HCT116 (cell line): ENCODE data around the gene CFAP97D2. TPM values are rescaled to one million over a fixed set of nuclear protein-coding genes. Genes with fewer than 3 reads are reported as not detected.

Experiments used
- ATAC-seq: fragments of 200-7000 bp; cut with Tn5 transposase; 2 replicates; pipeline ENCODE4 v1.9.1; 2020; ENCODE audit warnings: mild to moderate bottlenecking, moderate library complexity
- BruUV-seq: library from RNA; stranded (reverse); fragments of 400-500 nt; replicated peaks from 2 replicates; lab custom pipeline; 2021; lab: Mats Ljungman, UMichigan
- CTCF ChIA-PET: fragments of 300-600 bp; sonication (Branson Sonifier 250); formaldehyde crosslinking; loops from one replicate; lab custom pipeline; 2021; ENCODE audit warnings: antibody characterized with exemption; lab: Charles Lee
- POLR2A ChIA-PET: fragments of 300-600, 350-600 bp; sonication (Branson Sonifier 250); formaldehyde crosslinking; loops from one replicate; lab custom pipeline; 2021; ENCODE audit warnings: antibody characterized with exemption; lab: Charles Lee
- RAD21 ChIA-PET, 2 experiments: fragments of 300-600 bp; sonication (Branson Sonifier 250); formaldehyde crosslinking; loops; one replicate each; lab custom pipeline; 2023; ENCODE audit warnings: low total read pairs in 2 of 2; ENCODE audit not compliant: uncharacterized antibody in 2 of 2, unreplicated experiment in 2 of 2, low non-redundant PET in 1 of 2; lab: Charles Lee
- DNase-seq: peaks from one replicate; pipeline ENCODE4 v3.0.0-alpha.2; 2010; ENCODE audit warnings: low read depth, low spot score
- H2AFZ ChIP-seq: fragments of 200-600 bp; shearing (Covaris generic), sonication (generic); 2 replicates; pipeline ENCODE4 v1.6.1; 2017; ENCODE audit warnings: low read depth, mixed run types, mixed read lengths, antibody characterized with exemption, low read length; ENCODE audit not compliant: poor library complexity, severe bottlenecking
- H3K27ac ChIP-seq: 2 replicates; pipeline ENCODE4 v1.5.1; 2012; ENCODE audit warnings: low read depth, low read length
- H3K27me3 ChIP-seq: fragments of 200-600 bp; sonication (generic); 2 replicates; pipeline ENCODE4 v1.6.1; 2016; ENCODE audit warnings: mixed run types, low read length, mixed read lengths; ENCODE audit not compliant: insufficient read depth
- H3K36me3 ChIP-seq, 2 experiments: fragments of 200-500 bp in 1 of 2; fragments of 200-600 bp in 1 of 2; sonication (Bioruptor generic) in 1 of 2; sonication (generic) in 1 of 2; 2 replicates each; pipeline versions ENCODE4 v1.5.1 to v1.6.1; 2014 to 2016; ENCODE audit warnings: low read length in 2 of 2, inconsistent platforms in 1 of 2, mixed read lengths in 1 of 2, mixed run types in 1 of 2; ENCODE audit not compliant: insufficient read depth in 2 of 2, control insufficient read depth in 1 of 2
- H3K4me1 ChIP-seq, 2 experiments: fragments of 200-600 bp in 1 of 2; sonication (generic) in 1 of 2; 2 replicates each; pipeline versions ENCODE4 v1.5.1 to v1.6.1; 2012 to 2017; ENCODE audit warnings: low read length in 2 of 2, inconsistent platforms in 1 of 2, mild to moderate bottlenecking in 1 of 2, mixed read lengths in 1 of 2, mixed run types in 1 of 2, moderate library complexity in 1 of 2; ENCODE audit not compliant: insufficient read depth in 2 of 2, control insufficient read depth in 1 of 2
- H3K4me2 ChIP-seq: fragments of 200-600 bp; sonication (generic); 2 replicates; pipeline ENCODE4 v1.6.1; 2017; ENCODE audit warnings: mixed run types, low read length, mixed read lengths
- H3K4me3 ChIP-seq, 2 experiments: fragments of 200-600 bp in 1 of 2; sonication (generic) in 1 of 2; replicated peaks in 1 of 2; 2 replicates each; pipeline ENCODE4 v1.5.1; 2011 to 2016; ENCODE audit warnings: low read length in 2 of 2, control low read depth in 1 of 2, low read depth in 1 of 2, mild to moderate bottlenecking in 1 of 2, mixed read lengths in 1 of 2, mixed run types in 1 of 2
- H3K79me2 ChIP-seq: fragments of 200-600 bp; sonication (generic); 2 replicates; pipeline ENCODE4 v1.6.1; 2017; ENCODE audit warnings: mild to moderate bottlenecking, mixed run types, low read length, moderate library complexity, mixed read lengths; ENCODE audit not compliant: insufficient read depth
- H3K9ac ChIP-seq: fragments of 200-600 bp; sonication (generic); 2 replicates; pipeline ENCODE4 v1.6.1; 2016; ENCODE audit warnings: low read length, mixed read lengths
- H3K9me2 ChIP-seq: fragments of 200-600 bp; sonication (generic), shearing (Covaris generic); 2 replicates; pipeline ENCODE4 v1.6.1; 2017; ENCODE audit warnings: mixed run types, mild to moderate bottlenecking, moderate library complexity; ENCODE audit not compliant: insufficient read depth
- H3K9me3 ChIP-seq, 2 experiments: fragments of 200-500 bp in 1 of 2; fragments of 200-600 bp in 1 of 2; sonication (Bioruptor generic) in 1 of 2; sonication (generic) in 1 of 2; 2 replicates each; pipeline ENCODE4 v1.6.1; 2014 to 2017; ENCODE audit warnings: low read length in 2 of 2, mixed read lengths in 2 of 2, inconsistent platforms in 1 of 2, low read depth in 1 of 2, mild to moderate bottlenecking in 1 of 2, mixed run types in 1 of 2, moderate library complexity in 1 of 2; ENCODE audit not compliant: control insufficient read depth in 1 of 2, insufficient read depth in 1 of 2
- H4K20me1 ChIP-seq: fragments of 200-600 bp; sonication (generic), shearing (Covaris generic); 2 replicates; pipeline ENCODE4 v1.6.1; 2017; ENCODE audit warnings: mixed run types, mild to moderate bottlenecking, moderate library complexity; ENCODE audit not compliant: insufficient read depth
- CEBPB ChIP-seq: IDR thresholded peaks from 2 replicates; pipeline ENCODE4 v1.6.1; 2012; ENCODE audit warnings: low read depth
- EGR1 ChIP-seq: IDR thresholded peaks from 2 replicates; pipeline ENCODE4 v1.6.1; 2012; ENCODE audit warnings: low read depth
- POLR2A ChIP-seq: IDR thresholded peaks from 2 replicates; pipeline ENCODE4 v1.7.0; 2011; ENCODE audit warnings: borderline replicate concordance; ENCODE audit not compliant: insufficient read depth, insufficient read length; ENCODE audit errors: extremely low read depth
- RAD21 ChIP-seq: IDR thresholded peaks from 2 replicates; pipeline ENCODE4 v1.6.1; 2012; ENCODE audit warnings: low read depth, mild to moderate bottlenecking
- SIN3A ChIP-seq: IDR thresholded peaks from 2 replicates; pipeline ENCODE4 v1.6.1; 2012; ENCODE audit warnings: low read depth
- SP1 ChIP-seq: IDR thresholded peaks from 2 replicates; pipeline ENCODE4 v1.6.1; 2012; ENCODE audit warnings: low read depth
- SRF ChIP-seq: IDR thresholded peaks from 2 replicates; pipeline ENCODE4 v1.6.1; 2012; ENCODE audit warnings: low read depth
- TCF7L2 ChIP-seq: IDR thresholded peaks from 2 replicates; pipeline ENCODE4 v1.7.0; 2011; ENCODE audit warnings: borderline replicate concordance, inconsistent platforms; ENCODE audit not compliant: insufficient read depth, insufficient read length; ENCODE audit errors: extremely low read depth
- ZNF274 ChIP-seq: fragments of 200-500 bp; sonication (Bioruptor generic); IDR thresholded peaks from 2 replicates; pipeline ENCODE4 v1.6.1; 2014; ENCODE audit warnings: mild to moderate bottlenecking, low read depth, low read length, inconsistent platforms
- intact Hi-C: fragments of 100-400 bp; cut with micrococcal nuclease; formaldehyde crosslinking; loops from 2 replicates; pipeline ENCODE4 v1.10.0; 2022
- total RNA-seq: library from RNA; stranded (reverse); gene quantifications from one replicate; pipeline ENCODE4 v1.2.1, GENCODE V29; 2021; ENCODE audit not compliant: unreplicated experiment
- TF ChIP-seq, protein P1 (sequence below), 3 experiments: fragments of 200-600 bp in 1 of 3; sonication (generic) in 1 of 3; IDR thresholded peaks in 2 of 3; conservative IDR thresholded peaks in 1 of 3; 2 replicates each; pipeline ENCODE4 v1.5.1; 2012 to 2017; ENCODE audit warnings: low read depth in 2 of 3, low read length in 2 of 3, antibody characterized with exemption in 1 of 3, borderline replicate concordance in 1 of 3, control low read depth in 1 of 3, mild to moderate bottlenecking in 1 of 3, mixed read lengths in 1 of 3, mixed run types in 1 of 3, moderate library complexity in 1 of 3; ENCODE audit not compliant: insufficient read depth in 1 of 3

Gene CFAP97D2
- total RNA-seq, 1 experiment from 2014 or later: not detected

DNA sequence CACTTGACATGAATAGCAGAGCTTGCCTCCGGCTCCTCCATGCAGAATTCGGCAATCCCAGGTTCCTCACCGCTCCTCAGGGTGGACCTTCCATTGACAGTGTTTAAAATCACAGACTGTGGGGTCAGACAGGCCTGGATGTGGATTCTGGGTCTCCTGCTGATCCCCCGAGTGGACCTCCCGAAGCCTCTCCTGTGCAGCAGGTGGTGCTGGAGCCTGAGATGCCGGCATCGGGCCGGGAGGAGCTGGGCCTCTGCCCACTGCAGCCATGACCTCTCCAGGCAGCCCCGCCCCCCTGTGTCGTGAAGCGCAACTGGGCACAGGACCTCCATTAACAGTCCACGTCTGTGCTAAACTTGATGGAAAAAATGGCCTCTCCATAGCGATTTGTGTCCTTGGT, 45.1 kb downstream of the CFAP97D2 start:
- Histone ChIP-seq H3K9me3 (no peaks in the 10 kb centered on the region), H4K20me1 (no peaks in the 10 kb centered on the region), H2AFZ (no peak overlapping the region), H3K4me3 (no peak overlapping the region), H3K4me1 (peaks cover 0 to 19% of the 10 kb centered on the region in 2 experiments; a peak in 3 of 4 replicates), H3K79me2 (no peaks in the 10 kb centered on the region), H3K9me2 (no peaks in the 10 kb centered on the region), H3K36me3 (no peaks in the 10 kb centered on the region), H3K4me2 (no peak overlapping the region), H3K27ac (no peak overlapping the region), H3K9ac (no peak overlapping the region), H3K27me3 (no peaks in the 10 kb centered on the region)
- ChIA-PET RAD21 (interaction anchor here in 1 of 2 experiments (0.6 kb wide), 1 partner anchor 125 kb away, joined by 6 read pairs; no protein-coding TSS in a partner anchor), CTCF (no interaction called here), POLR2A (no interaction called here)
- TF ChIP-seq SP1 (no peak), TCF7L2 (no peak), CEBPB (no peak), RAD21 (no peak), SRF (no peak), EGR1 (no peak), SIN3A (no peak), ZNF274 (no peak), POLR2A (no peak)
- TF ChIP-seq, protein P1, sequence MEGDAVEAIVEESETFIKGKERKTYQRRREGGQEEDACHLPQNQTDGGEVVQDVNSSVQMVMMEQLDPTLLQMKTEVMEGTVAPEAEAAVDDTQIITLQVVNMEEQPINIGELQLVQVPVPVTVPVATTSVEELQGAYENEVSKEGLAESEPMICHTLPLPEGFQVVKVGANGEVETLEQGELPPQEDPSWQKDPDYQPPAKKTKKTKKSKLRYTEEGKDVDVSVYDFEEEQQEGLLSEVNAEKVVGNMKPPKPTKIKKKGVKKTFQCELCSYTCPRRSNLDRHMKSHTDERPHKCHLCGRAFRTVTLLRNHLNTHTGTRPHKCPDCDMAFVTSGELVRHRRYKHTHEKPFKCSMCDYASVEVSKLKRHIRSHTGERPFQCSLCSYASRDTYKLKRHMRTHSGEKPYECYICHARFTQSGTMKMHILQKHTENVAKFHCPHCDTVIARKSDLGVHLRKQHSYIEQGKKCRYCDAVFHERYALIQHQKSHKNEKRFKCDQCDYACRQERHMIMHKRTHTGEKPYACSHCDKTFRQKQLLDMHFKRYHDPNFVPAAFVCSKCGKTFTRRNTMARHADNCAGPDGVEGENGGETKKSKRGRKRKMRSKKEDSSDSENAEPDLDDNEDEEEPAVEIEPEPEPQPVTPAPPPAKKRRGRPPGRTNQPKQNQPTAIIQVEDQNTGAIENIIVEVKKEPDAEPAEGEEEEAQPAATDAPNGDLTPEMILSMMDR (IDR thresholded peaks at IDR 0.05 in 2 of 3, conservative IDR thresholded peaks at IDR 0.05 in 1 of 3; ENCODE audit: borderline replicate concordance in 1 of 3, insufficient read depth in 1 of 3, low read depth in 2 of 3, low read length in 2 of 3): no peak
- no TSS peak for BruUV-seq
- no peak for DNase-seq
- no peak for ATAC-seq
- intact Hi-C loops: no loop called here
